Neural cell (in vitro differentiated cells): Measurements from ENCODE around the gene WNT3A. TPM values are rescaled to one million over a fixed set of nuclear protein-coding genes. Genes with fewer than 3 reads are reported as not detected.

Experiments
- H2AFZ ChIP-seq: fragments of 200-600, 300-800 bp; sonication (generic), shearing (Covaris generic); 2 replicates; pipeline ENCODE4 v1.6.0; 2014; ENCODE audit warnings: low read depth, mild to moderate bottlenecking, antibody characterized with exemption, low read length, moderate library complexity
- H3F3A ChIP-seq: fragments of 200-600 bp; shearing (Covaris generic); 2 replicates; pipeline ENCODE4 v1.6.1; 2016; ENCODE audit warnings: mild to moderate bottlenecking, moderate library complexity, mixed read lengths, antibody characterized with exemption, low read length; ENCODE audit not compliant: insufficient read depth, poor library complexity, severe bottlenecking
- H3K27ac ChIP-seq: fragments of 200-600, 300-800 bp; sonication (generic), shearing (Covaris generic); 2 replicates; pipeline ENCODE4 v1.5.1; 2014; ENCODE audit warnings: mild to moderate bottlenecking, low read length, moderate library complexity
- H3K27me3 ChIP-seq: fragments of 300-800, 200-600 bp; sonication (generic), shearing (Covaris generic); 2 replicates; pipeline ENCODE4 v1.6.0; 2014; ENCODE audit warnings: mild to moderate bottlenecking, low read depth, low read length, moderate library complexity; ENCODE audit not compliant: insufficient read depth
- H3K36me3 ChIP-seq: fragments of 300-800, 200-600 bp; sonication (generic), shearing (Covaris generic); 2 replicates; pipeline ENCODE4 v1.5.1; 2014; ENCODE audit warnings: mild to moderate bottlenecking, antibody characterized with exemption, low read length, moderate library complexity; ENCODE audit not compliant: insufficient read depth
- H3K4me2 ChIP-seq: fragments of 300-800, 200-600 bp; sonication (generic), shearing (Covaris generic); 2 replicates; pipeline ENCODE4 v1.6.0; 2014; ENCODE audit warnings: mild to moderate bottlenecking, low read length
- H3K4me3 ChIP-seq: fragments of 300-800, 200-600 bp; sonication (generic), shearing (Covaris generic); 2 replicates; pipeline ENCODE4 v1.5.1; 2014; ENCODE audit warnings: mild to moderate bottlenecking, low read length, moderate library complexity
- H3K79me2 ChIP-seq: fragments of 200-600 bp; shearing (Covaris generic); replicated peaks from 2 replicates; pipeline ENCODE4 v1.6.0; 2014; ENCODE audit warnings: mild to moderate bottlenecking, low read length, moderate library complexity; ENCODE audit not compliant: insufficient read depth
- H3K9ac ChIP-seq: fragments of 300-800, 200-600 bp; sonication (generic), shearing (Covaris generic); 2 replicates; pipeline ENCODE4 v1.6.1; 2016; ENCODE audit warnings: mild to moderate bottlenecking, low read length, mixed read lengths
- H3K9me2 ChIP-seq: fragments of 200-600 bp; shearing (Covaris generic); 2 replicates; pipeline ENCODE4 v1.6.1; 2016; ENCODE audit warnings: mild to moderate bottlenecking, low read length, mixed read lengths; ENCODE audit not compliant: insufficient read depth
- H3K9me3 ChIP-seq: fragments of 200-600, 300-800 bp; sonication (generic), shearing (Covaris generic); 2 replicates; pipeline ENCODE4 v1.6.1; 2016; ENCODE audit warnings: mild to moderate bottlenecking, mixed run types, low read length, moderate library complexity, mixed read lengths
- H4K20me1 ChIP-seq: fragments of 200-600 bp; shearing (Covaris generic); 2 replicates; pipeline ENCODE4 v1.6.1; 2016; ENCODE audit warnings: mild to moderate bottlenecking, mixed run types; ENCODE audit not compliant: insufficient read depth
- CTCF ChIP-seq: fragments of 450-650 bp; IDR thresholded peaks from 2 replicates; pipeline ENCODE4 v1.5.1; 2014; ENCODE audit warnings: antibody characterized with exemption, mild to moderate bottlenecking, moderate library complexity; ENCODE audit not compliant: poor library complexity, severe bottlenecking
- EP300 ChIP-seq: fragments of 450-650 bp; conservative IDR thresholded peaks from 2 replicates; pipeline ENCODE4 v1.6.1; 2014; ENCODE audit warnings: antibody characterized with exemption, mild to moderate bottlenecking, moderate library complexity; ENCODE audit not compliant: poor library complexity, severe bottlenecking
- EZH2 ChIP-seq: fragments of 200-600, 300-800 bp; shearing (Covaris generic), sonication (generic); IDR thresholded peaks from 2 replicates; pipeline ENCODE4 v1.6.1; 2014; ENCODE audit warnings: antibody characterized with exemption, low read length, borderline replicate concordance, mild to moderate bottlenecking; ENCODE audit not compliant: insufficient read depth, poor library complexity, severe bottlenecking
- MXI1 ChIP-seq: fragments of 450-650 bp; conservative IDR thresholded peaks from 2 replicates; pipeline ENCODE4 v1.6.1; 2014; ENCODE audit warnings: antibody characterized with exemption, mild to moderate bottlenecking; ENCODE audit not compliant: poor library complexity, severe bottlenecking
- POLR2AphosphoS5 ChIP-seq: IDR thresholded peaks from 2 replicates; pipeline ENCODE4 v1.6.1; 2012
- RAD21 ChIP-seq: fragments of 450-650 bp; conservative IDR thresholded peaks from 2 replicates; pipeline ENCODE4 v1.6.1; 2014; ENCODE audit warnings: antibody characterized with exemption, mild to moderate bottlenecking, moderate library complexity
- REST ChIP-seq: IDR thresholded peaks from 2 replicates; pipeline ENCODE4 v1.6.1; 2012; ENCODE audit warnings: borderline replicate concordance
- SMC3 ChIP-seq: fragments of 450-650 bp; conservative IDR thresholded peaks from 2 replicates; pipeline ENCODE4 v1.6.1; 2014; ENCODE audit warnings: antibody characterized with exemption, mild to moderate bottlenecking, moderate library complexity; ENCODE audit not compliant: poor library complexity
- TAF1 ChIP-seq: IDR thresholded peaks from 2 replicates; pipeline ENCODE4 v1.6.1; 2012; ENCODE audit warnings: low read depth
- polyA plus RNA-seq: library from polyadenylated mRNA; depleted of rRNA; stranded (reverse); fragments of >200 nt; gene quantifications from 2 replicates; pipeline ENCODE4 v1.2.3, GENCODE V29; 2014

Gene WNT3A
- polyA plus RNA-seq, 1 donor from 2014 or later, result 0.14 TPM

- no peak overlapping the region for H3K9ac ChIP-seq
- H4K20me1 ChIP-seq, result no peaks in the 10 kb centered on the region
- no peaks in the 10 kb centered on the region for H3K9me3 ChIP-seq
- no peaks in the 10 kb centered on the region for H3F3A ChIP-seq
- H3K27ac ChIP-seq, result no peak overlapping the region
- TF ChIP-seq POLR2AphosphoS5 (no peak), EP300 (no peak), CTCF (no peak), REST (no peak), RAD21 (no peak), SMC3 (no peak), MXI1 (no peak), TAF1 (no peak), EZH2 (no peak)
- H3K36me3 ChIP-seq, result no peaks in the 10 kb centered on the region
- no peak overlapping the region for H3K4me2 ChIP-seq
- no peak overlapping the region for H2AFZ ChIP-seq
- no peaks in the 10 kb centered on the region for H3K79me2 ChIP-seq
- H3K4me3 ChIP-seq, result no peak overlapping the region
- H3K9me2 ChIP-seq, result no peaks in the 10 kb centered on the region
- H3K27me3 ChIP-seq, result peaks cover 42% of the 10 kb centered on the region
These were observed 65.2 kb downstream of the WNT3A start for GRCh38 chr1:228071839-228072657.

- Histone ChIP-seq H3K27ac (no peak overlapping the region), H4K20me1 (no peaks in the 10 kb centered on the region), H3K4me3 (no peak overlapping the region), H3K27me3 (peaks cover 37% of the 10 kb centered on the region), H3K9me3 (no peaks in the 10 kb centered on the region), H3F3A (no peaks in the 10 kb centered on the region), H3K9me2 (no peaks in the 10 kb centered on the region), H3K79me2 (no peaks in the 10 kb centered on the region), H3K36me3 (no peaks in the 10 kb centered on the region), H3K9ac (no peak overlapping the region), H2AFZ (no peak overlapping the region), H3K4me2 (no peak overlapping the region)
- TF ChIP-seq REST, result no peak
- no peak for TF ChIP-seq EP300
- no peak for TF ChIP-seq MXI1
- TF ChIP-seq EZH2, result no peak
- no peak for TF ChIP-seq POLR2AphosphoS5
- TF ChIP-seq RAD21, result no peak
- no peak for TF ChIP-seq TAF1
- TF ChIP-seq CTCF, result no peak
- no peak for TF ChIP-seq SMC3
These were observed 65.9 kb downstream of the WNT3A start for GRCh38 chr1:228072658-228073043.
